ENCODE measurements around the gene ZNF483.
"Not testable (repeated sequence)": the region's sequence is repeated elsewhere in the genome, so short reads cannot be mapped to it uniquely, and the experiment has no call there.

- TF ChIP-seq POLR2A, CTCF (IDR thresholded peaks at IDR 0.05): not testable (repeated sequence)
These were observed 30.4 kb downstream of the ZNF483 start for GRCh38 chr9:111555425-111555824.

Measured in testis (tissue), 2 donors.